GM12875 (cell line): Measurements from ENCODE around the gene CD72.
A peak's percentile ranks its signal among the peaks of the same experiment; 100 is the strongest.
"Not testable (repeated sequence)": the region's sequence is repeated elsewhere in the genome, so short reads cannot be mapped to it uniquely, and the experiment has no call there.

Experiments
- H3K4me3 ChIP-seq: one replicate; pipeline ENCODE4 v1.5.1; 2011; ENCODE audit warnings: low read depth, low read length, control low read depth
- CTCF ChIP-seq: IDR thresholded peaks from 2 replicates; pipeline ENCODE4 v1.5.1; 2011; ENCODE audit warnings: low read depth, mild to moderate bottlenecking, control low read depth, inconsistent platforms, low read length, moderate library complexity, borderline replicate concordance; ENCODE audit not compliant: insufficient read depth

Gene CD72

GRCh38 chr9:35650341-35651158 lies 32.3 kb upstream of the CD72 start, which contains the start of gene SIT1:
Gene SIT1, minus strand, starts transcription at chr9:35650931. Its CDS starts 78 bp downstream, at chr9:35650853.
- peak within 1 kb of the TSS; percentile 75 for H3K4me3 ChIP-seq

GRCh38 chr9:35649431-35650340 lies 31.5 kb upstream of the CD72 start:
- H3K4me3 ChIP-seq: peak overlapping the region; percentile 75
- TF ChIP-seq CTCF: no peak

More at GRCh38 chr9:35650341-35651158, 32.3 kb upstream of the CD72 start, which contains the start of gene SIT1:
- TF ChIP-seq CTCF: no peak

- peak; percentile 97 for TF ChIP-seq CTCF
- peak overlapping the region; percentile 58 for H3K4me3 ChIP-seq
Measured at GRCh38 chr9:35646533-35647265, 28.5 kb upstream of the CD72 start.

- TF ChIP-seq CTCF: no peak
- peak overlapping the region; percentile 58 for H3K4me3 ChIP-seq
Measured at GRCh38 chr9:35646153-35646532, 27.9 kb upstream of the CD72 start.

GRCh38 chr9:35645736-35646135 lies 27.5 kb upstream of the CD72 start:
- peak overlapping the region; percentile 58 for H3K4me3 ChIP-seq

- no peak overlapping the region for H3K4me3 ChIP-seq
- no peak for TF ChIP-seq CTCF
Measured at GRCh38 chr9:35643046-35643445, 24.8 kb upstream of the CD72 start.

GRCh38 chr9:35641478-35641877 lies 23.3 kb upstream of the CD72 start:
- not testable (repeated sequence) for H3K4me3 ChIP-seq

GRCh38 chr9:35640431-35640830 lies 22.2 kb upstream of the CD72 start:
- H3K4me3 ChIP-seq: not testable (repeated sequence)
